ENCODE results near the gene BSX.

GRCh38 chr11:122954455-122954854 lies 27.2 kb downstream of the BSX start:
- no peak for TF ChIP-seq SIN3A (IDR thresholded peaks at IDR 0.05; ENCODE audit: borderline replicate concordance, insufficient read depth, low read length)
- TF ChIP-seq POLR2AphosphoS5 (IDR thresholded peaks at IDR 0.05; ENCODE audit: low read depth, low read length), result no peak
- no peak for TF ChIP-seq TAF1 (IDR thresholded peaks at IDR 0.05; ENCODE audit: borderline replicate concordance, insufficient read depth, low read length)
- no peak for TF ChIP-seq REST (IDR thresholded peaks at IDR 0.05; ENCODE audit: insufficient read depth in 1 of 2, low read depth in 2 of 2, low read length in 2 of 2)

All from PFSK-1 (cell line).